Measurements from ENCODE around the gene MELK.
A peak's percentile ranks its signal among the peaks of the same experiment; 100 is the strongest.
"Not testable (repeated sequence)": the region's sequence is repeated elsewhere in the genome, so short reads cannot be mapped to it uniquely, and the experiment has no call there.

MELK gene

GRCh38 chr9:36572515-36573418 is at the start of gene MELK:
MELK (plus strand) TSS chr9:36572895; CDS start chr9:36581682, 8,787 bp downstream.
- no peak for TF ChIP-seq CTCF (IDR thresholded peaks at IDR 0.05; ENCODE audit: low read depth, low read length, missing control alignments)
- peak; percentile 42 for DNase-seq (ENCODE audit: low read depth)
- peak within 1 kb of the TSS; percentile 74 for H3K4me3 ChIP-seq (ENCODE audit: low read depth, low read length)

GRCh38 chr9:36530224-36530623 is 42.5 kb upstream of the MELK start:
- TF ChIP-seq CTCF (IDR thresholded peaks at IDR 0.05; ENCODE audit: low read depth, low read length, missing control alignments): no peak
- no peak for DNase-seq (ENCODE audit: low read depth)
- H3K4me3 ChIP-seq (ENCODE audit: low read depth, low read length): no peak overlapping the region

GRCh38 chr9:36532353-36532752 is 40.3 kb upstream of the MELK start:
- no peak overlapping the region for H3K4me3 ChIP-seq (ENCODE audit: low read depth, low read length)
- DNase-seq (ENCODE audit: low read depth): no peak
- no peak for TF ChIP-seq CTCF (IDR thresholded peaks at IDR 0.05; ENCODE audit: low read depth, low read length, missing control alignments)

- not testable (repeated sequence) for DNase-seq (ENCODE audit: low read depth); H3K4me3 ChIP-seq (ENCODE audit: low read depth, low read length)
Measured at GRCh38 chr9:36533726-36534125, 39.0 kb upstream of the MELK start.

- no peak for TF ChIP-seq CTCF (IDR thresholded peaks at IDR 0.05; ENCODE audit: low read depth, low read length, missing control alignments)
Measured at GRCh38 chr9:36535107-36535506, 37.6 kb upstream of the MELK start.

GRCh38 chr9:36537861-36538260 is 34.8 kb upstream of the MELK start:
- TF ChIP-seq CTCF (IDR thresholded peaks at IDR 0.05; ENCODE audit: low read depth, low read length, missing control alignments): no peak
- H3K4me3 ChIP-seq (ENCODE audit: low read depth, low read length): no peak overlapping the region
- DNase-seq (ENCODE audit: low read depth): no peak

More at GRCh38 chr9:36535107-36535506, 37.6 kb upstream of the MELK start:
- no peak overlapping the region for H3K4me3 ChIP-seq (ENCODE audit: low read depth, low read length)
- DNase-seq (ENCODE audit: low read depth): no peak

GRCh38 chr9:36542355-36542754 is 30.3 kb upstream of the MELK start:
- H3K4me3 ChIP-seq (ENCODE audit: low read depth, low read length): no peak overlapping the region
- DNase-seq (ENCODE audit: low read depth): no peak
- TF ChIP-seq CTCF (IDR thresholded peaks at IDR 0.05; ENCODE audit: low read depth, low read length, missing control alignments): no peak

All from GM12864 (cell line).